ENCODE data around the gene GPAT3.
"Not testable (repeated sequence)": the region's sequence is repeated elsewhere in the genome, so short reads cannot be mapped to it uniquely, and the experiment has no call there.

GPAT3 gene

DNA sequence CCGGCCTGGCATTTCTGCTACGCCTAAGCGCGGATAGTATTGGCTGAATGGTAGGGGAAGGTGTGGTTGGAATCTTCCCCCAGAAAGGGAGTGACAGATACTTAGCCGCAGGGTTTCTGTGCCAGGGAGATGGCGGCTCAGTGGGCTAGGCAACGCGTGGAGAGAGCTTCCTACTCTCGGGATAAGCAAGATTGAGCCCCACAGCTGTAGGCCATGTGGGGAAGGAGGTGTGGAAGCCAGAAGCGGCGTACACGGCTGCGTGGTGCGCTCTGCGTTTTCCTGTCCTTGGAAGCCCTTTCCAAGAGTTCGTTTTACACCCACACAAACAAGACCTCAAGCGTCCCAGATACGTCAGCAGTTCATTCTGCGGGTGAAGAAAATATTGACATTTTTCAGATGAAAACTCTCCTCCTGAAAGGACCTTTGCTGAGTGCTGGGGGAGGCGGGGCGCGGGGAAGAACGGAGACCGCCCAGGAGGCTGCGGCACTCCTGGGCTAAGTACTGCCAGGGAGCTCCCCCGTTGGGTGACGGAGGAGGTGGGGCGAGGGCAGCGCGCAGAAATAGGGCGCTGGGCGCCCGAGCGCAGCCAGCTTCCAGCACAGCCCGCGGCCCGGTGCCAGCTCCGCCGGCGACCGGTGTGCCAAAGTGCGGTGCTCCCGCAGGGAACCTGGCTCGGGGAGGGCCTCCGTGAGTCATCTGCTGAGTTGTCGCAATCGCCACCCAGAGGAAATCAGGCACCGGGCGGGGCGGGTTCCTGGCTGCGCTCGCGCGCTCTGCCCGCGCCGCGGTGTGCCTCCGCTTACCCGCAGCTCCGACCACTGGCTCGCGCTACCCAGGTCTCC, at the start of gene GPAT3:
TSS of gene GPAT3 (plus strand) at position 589 of the 842 bp plus-strand sequence. CDS start 515 bp downstream, outside the sequence.
- TF ChIP-seq, protein P1, sequence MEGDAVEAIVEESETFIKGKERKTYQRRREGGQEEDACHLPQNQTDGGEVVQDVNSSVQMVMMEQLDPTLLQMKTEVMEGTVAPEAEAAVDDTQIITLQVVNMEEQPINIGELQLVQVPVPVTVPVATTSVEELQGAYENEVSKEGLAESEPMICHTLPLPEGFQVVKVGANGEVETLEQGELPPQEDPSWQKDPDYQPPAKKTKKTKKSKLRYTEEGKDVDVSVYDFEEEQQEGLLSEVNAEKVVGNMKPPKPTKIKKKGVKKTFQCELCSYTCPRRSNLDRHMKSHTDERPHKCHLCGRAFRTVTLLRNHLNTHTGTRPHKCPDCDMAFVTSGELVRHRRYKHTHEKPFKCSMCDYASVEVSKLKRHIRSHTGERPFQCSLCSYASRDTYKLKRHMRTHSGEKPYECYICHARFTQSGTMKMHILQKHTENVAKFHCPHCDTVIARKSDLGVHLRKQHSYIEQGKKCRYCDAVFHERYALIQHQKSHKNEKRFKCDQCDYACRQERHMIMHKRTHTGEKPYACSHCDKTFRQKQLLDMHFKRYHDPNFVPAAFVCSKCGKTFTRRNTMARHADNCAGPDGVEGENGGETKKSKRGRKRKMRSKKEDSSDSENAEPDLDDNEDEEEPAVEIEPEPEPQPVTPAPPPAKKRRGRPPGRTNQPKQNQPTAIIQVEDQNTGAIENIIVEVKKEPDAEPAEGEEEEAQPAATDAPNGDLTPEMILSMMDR (IDR thresholded peaks at IDR 0.05; ENCODE audit: unreplicated experiment in 3 of 3) = no peak
- Mint-ChIP-seq H3K9me3 (peaks cover 2% of the 10 kb centered on the region), H3K36me3 (ENCODE audit: low read depth) (no peaks in the 10 kb centered on the region), H3K4me3 (peak within 1 kb of the TSS; percentile 84 to 93 (median 90)), H3K27me3 (ENCODE audit: low read depth) (peaks cover 67% of the 10 kb centered on the region), H3K4me1 (peaks cover 11% of the 10 kb centered on the region), H3K27ac (no peak within 1 kb of the TSS)

DNA sequence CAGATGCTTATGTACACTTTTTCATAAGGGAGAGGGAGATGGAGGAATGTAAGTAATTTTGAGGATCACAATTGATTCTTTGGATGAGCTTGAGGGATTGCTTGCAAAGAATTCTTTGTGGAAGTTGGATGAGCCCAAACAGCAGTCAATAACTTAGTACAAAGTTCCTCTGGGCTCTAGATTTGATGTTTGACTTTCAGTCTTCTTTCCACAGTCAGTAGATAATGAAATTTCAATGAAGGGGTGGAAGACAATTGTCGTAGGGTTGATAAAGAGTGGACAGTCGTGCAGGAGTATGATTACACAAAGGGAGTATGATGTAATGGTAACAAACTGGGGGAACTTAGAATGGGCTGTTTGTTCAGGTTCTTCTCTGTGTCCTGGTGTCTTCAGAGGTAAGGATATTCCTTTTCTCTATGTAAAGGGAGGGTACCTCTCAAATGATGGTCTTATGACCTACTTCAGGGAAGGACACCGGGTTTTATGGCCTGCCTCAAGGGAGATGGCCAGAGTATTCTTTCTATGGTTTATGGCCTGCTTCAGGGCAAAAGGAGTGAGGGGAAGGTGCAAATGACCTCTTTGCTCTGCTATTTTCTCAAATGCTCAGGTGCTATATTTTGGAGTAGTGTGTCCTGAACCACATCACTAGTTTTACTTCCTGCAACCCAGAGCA, 49.3 kb upstream of the GPAT3 start:
- no peaks in the 10 kb centered on the region for H3K36me3 Mint-ChIP-seq (ENCODE audit: low read depth)
- no peaks in the 10 kb centered on the region for H3K9me3 Mint-ChIP-seq
- TF ChIP-seq, protein P1 (IDR thresholded peaks at IDR 0.05; ENCODE audit: unreplicated experiment in 3 of 3) = no peak
- peak overlapping the region in 1 of 3 experiments; percentile 3 for H3K27ac Mint-ChIP-seq
- H3K27me3 Mint-ChIP-seq (ENCODE audit: low read depth) = no peaks in the 10 kb centered on the region
- H3K4me3 Mint-ChIP-seq = peak overlapping the region; percentile 4 to 33 (median 6)
- peaks cover 14% of the 10 kb centered on the region for H3K4me1 Mint-ChIP-seq

DNA sequence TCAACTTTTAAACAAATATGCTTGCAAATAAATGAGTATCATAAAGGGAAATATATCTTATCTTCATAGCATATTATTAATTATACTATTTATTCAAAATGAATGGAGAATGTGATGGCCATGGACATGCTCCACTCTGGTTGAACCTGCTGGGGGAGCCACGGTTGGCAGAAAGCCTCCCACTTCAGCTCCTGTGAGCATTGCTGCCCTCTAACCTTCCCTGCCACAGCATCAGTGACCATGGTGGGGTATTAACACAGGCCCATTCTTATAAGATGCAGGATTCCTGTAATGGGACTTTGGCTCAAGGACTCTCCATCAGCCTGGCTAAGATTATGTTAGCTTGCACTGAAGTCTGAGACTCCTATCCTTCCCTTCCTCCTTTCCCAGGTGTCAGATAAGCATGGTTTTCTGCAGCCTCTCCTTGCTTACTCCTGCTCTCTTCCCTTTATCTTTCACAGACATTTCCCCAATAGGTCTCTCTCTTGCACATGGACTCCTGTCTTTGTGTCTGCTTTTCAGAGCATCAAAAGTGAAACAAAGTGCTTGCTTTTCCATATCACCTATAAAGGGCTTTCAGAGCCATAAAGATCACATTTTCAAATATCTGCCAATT, 46.1 kb upstream of the GPAT3 start:
- peaks cover 5% of the 10 kb centered on the region for H3K4me1 Mint-ChIP-seq
- H3K9me3 Mint-ChIP-seq = no peaks in the 10 kb centered on the region
- no peak overlapping the region for H3K27ac Mint-ChIP-seq
- TF ChIP-seq, protein P1 (IDR thresholded peaks at IDR 0.05; ENCODE audit: unreplicated experiment in 3 of 3) = no peak
- no peaks in the 10 kb centered on the region for H3K36me3 Mint-ChIP-seq (ENCODE audit: low read depth)
- peak overlapping the region in 1 of 3 experiments; percentile 47 for H3K4me3 Mint-ChIP-seq
- no peaks in the 10 kb centered on the region for H3K27me3 Mint-ChIP-seq (ENCODE audit: low read depth)

DNA sequence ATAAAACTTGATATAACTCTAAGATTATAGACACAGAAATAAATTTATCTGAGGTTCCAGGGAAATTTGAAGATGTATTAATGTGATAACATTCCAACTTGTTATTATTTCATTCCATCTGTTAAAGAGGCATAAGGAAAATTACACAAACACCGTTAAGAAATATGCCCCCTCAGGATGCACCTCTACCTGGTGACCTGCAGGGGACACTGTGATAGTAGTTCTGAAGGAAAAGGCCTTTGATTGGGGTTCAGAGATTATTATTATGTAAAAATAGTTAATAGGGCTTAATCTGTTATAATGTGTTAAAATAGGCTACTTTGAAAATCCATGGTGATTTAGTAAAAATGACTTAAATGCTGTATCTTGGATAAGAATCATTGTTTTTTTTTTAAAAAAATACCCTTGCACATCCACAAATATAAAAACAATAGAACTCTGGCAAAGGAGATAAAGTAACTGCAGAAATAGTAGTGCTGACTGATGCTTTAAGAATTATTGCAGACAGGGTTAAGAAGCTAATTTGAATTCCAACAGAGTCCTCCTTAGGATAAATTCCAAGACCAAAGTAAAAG, 44.9 kb upstream of the GPAT3 start:
- no peaks in the 10 kb centered on the region for H3K4me1 Mint-ChIP-seq
- H3K27me3 Mint-ChIP-seq (ENCODE audit: low read depth) = no peaks in the 10 kb centered on the region
- H3K36me3 Mint-ChIP-seq (ENCODE audit: low read depth) = no peaks in the 10 kb centered on the region
- H3K27ac Mint-ChIP-seq = no peak overlapping the region
- no peaks in the 10 kb centered on the region for H3K9me3 Mint-ChIP-seq
- no peak overlapping the region for H3K4me3 Mint-ChIP-seq
- TF ChIP-seq, protein P1 (IDR thresholded peaks at IDR 0.05; ENCODE audit: unreplicated experiment in 3 of 3) = peak; percentile 77 to 80 (median 77)

DNA sequence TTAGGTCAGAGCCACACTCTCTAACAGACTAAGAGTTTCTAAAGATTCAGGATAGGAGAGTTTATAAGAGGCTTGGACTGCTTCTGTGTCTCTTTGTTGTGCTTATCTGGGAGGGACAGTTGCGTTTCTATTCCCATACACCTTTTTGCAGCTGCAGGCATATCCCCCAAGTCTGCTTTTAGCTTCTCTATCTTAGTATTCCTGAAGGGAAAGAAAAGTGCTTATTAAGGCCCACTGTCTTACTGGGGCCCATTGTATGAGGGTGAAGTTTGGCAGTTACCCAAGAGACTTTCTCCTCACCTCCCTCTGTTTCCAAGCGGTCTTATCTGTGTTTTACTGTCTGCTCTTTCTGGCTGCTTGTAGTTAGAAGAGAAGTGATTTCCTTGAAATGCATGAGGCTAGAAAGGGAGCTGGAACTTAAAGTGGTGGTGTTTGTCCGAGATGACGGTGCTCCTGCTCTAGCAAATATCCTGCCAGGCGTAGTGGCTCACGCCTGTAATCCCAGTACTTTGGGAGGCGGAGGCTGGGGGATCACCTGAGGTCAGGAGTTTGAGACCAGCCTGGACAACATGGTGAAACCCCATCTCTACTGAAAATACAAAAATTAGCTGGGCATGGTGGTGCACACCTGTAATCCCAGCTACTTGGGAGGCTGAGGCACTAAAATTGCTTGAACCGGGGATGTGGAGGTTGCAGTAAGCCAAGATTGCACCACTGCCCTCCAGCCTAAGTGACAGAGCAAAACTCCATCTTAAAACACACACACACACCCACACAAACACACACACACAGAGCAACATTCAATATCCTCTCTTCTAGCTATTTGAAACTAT, 39.6 kb upstream of the GPAT3 start:
- H3K9me3 Mint-ChIP-seq; H3K4me3 Mint-ChIP-seq; H3K4me1 Mint-ChIP-seq; H3K27ac Mint-ChIP-seq; H3K36me3 Mint-ChIP-seq (ENCODE audit: low read depth); H3K27me3 Mint-ChIP-seq (ENCODE audit: low read depth): not testable (repeated sequence)
